ENCODE data around the gene PIGZ.

DNA sequence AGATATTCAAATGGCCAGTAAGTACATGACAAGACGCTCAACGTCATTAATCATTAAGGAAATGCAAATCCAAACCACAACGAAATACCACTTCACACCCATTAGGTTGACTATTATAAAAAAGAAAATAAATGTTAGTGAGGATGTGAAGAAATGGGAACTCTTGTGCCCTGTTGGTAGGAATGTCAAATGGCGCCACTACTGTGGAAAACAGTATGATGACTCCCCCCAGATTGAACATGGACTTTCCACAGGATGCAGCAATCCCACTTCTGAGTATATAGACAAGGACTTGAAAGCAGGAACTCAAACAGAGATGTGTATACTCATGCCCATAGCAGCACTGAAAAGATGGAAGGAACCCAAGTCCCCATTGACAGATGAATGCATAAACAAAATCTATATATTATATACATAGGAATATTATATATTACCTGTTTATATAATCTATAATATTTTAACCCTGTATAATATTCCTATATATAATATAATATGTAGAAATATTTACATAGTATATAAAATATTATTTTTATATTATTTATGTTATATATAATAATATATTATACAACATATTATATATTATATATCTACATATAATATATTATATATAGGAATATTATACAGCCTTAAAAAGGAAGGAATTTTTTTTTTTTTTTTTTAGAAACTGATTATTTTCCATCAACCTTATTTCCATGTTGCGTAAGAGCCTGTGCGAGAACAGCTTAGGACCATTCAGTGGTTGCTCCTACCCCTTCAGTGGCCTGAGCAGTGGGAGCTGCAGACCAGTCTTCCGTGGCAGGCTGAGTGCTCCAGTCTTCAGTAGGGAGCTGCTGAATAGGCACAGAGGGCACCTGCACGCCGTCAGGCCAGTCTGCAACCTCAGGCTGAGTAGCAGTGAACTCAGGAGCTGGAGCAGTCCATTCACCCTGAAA lies 17.6 kb upstream of the PIGZ start:
- TF ChIP-seq, protein P1, sequence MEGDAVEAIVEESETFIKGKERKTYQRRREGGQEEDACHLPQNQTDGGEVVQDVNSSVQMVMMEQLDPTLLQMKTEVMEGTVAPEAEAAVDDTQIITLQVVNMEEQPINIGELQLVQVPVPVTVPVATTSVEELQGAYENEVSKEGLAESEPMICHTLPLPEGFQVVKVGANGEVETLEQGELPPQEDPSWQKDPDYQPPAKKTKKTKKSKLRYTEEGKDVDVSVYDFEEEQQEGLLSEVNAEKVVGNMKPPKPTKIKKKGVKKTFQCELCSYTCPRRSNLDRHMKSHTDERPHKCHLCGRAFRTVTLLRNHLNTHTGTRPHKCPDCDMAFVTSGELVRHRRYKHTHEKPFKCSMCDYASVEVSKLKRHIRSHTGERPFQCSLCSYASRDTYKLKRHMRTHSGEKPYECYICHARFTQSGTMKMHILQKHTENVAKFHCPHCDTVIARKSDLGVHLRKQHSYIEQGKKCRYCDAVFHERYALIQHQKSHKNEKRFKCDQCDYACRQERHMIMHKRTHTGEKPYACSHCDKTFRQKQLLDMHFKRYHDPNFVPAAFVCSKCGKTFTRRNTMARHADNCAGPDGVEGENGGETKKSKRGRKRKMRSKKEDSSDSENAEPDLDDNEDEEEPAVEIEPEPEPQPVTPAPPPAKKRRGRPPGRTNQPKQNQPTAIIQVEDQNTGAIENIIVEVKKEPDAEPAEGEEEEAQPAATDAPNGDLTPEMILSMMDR (IDR thresholded peaks at IDR 0.05), result no peak
- no peak for TF ChIP-seq EP300 (IDR thresholded peaks at IDR 0.05)
